GM12878 (cell line): ENCODE measurements around the gene CHMP1A. TPM values are rescaled to one million over a fixed set of nuclear protein-coding genes. Genes with fewer than 3 reads are reported as not detected.
A peak's percentile ranks its signal among the peaks of the same experiment; 100 is the strongest.

Experiments used
- ASH2L ChIP-seq: fragments of 300-600, 200-600 bp; sonication (generic); IDR thresholded peaks from 2 replicates; pipeline ENCODE4 v1.6.1; 2017; ENCODE audit warnings: low read depth, mild to moderate bottlenecking, borderline replicate concordance
- BMI1 ChIP-seq: fragments of 450-650 bp; IDR thresholded peaks from 2 replicates; pipeline ENCODE4 v1.6.1; 2016; ENCODE audit warnings: mild to moderate bottlenecking, moderate library complexity, borderline replicate concordance
- CHD1 ChIP-seq: IDR thresholded peaks from 2 replicates; pipeline ENCODE4 v1.6.1; 2012; ENCODE audit warnings: low read depth, low read length, improper control_type of control experiment
- DPF2 ChIP-seq: fragments of 450-650 bp; IDR thresholded peaks from 2 replicates; pipeline ENCODE4 v1.6.1; 2017; ENCODE audit warnings: mild to moderate bottlenecking
- EZH2 ChIP-seq: IDR thresholded peaks from 2 replicates; pipeline ENCODE4 v1.6.1; 2012; ENCODE audit warnings: low read depth, mild to moderate bottlenecking, control low read depth, inconsistent platforms, low read length, borderline replicate concordance; ENCODE audit not compliant: control insufficient read depth
- HDGF ChIP-seq: fragments of 450-650 bp; IDR thresholded peaks from 2 replicates; pipeline ENCODE4 v1.6.1; 2016; ENCODE audit warnings: antibody characterized with exemption
- IKZF1 ChIP-seq: fragments of 450-650 bp; conservative IDR thresholded peaks from 2 replicates; pipeline ENCODE4 v1.6.1; 2017; ENCODE audit warnings: antibody characterized with exemption, mild to moderate bottlenecking
- NFIC ChIP-seq: IDR thresholded peaks from 2 replicates; pipeline ENCODE4 v1.6.1; 2012; ENCODE audit warnings: low read depth, mild to moderate bottlenecking, inconsistent platforms, low read length, moderate library complexity
- NFXL1 ChIP-seq: fragments of 450-650 bp; IDR thresholded peaks from 2 replicates; pipeline ENCODE4 v1.6.1; 2017; ENCODE audit warnings: antibody characterized with exemption, mild to moderate bottlenecking, borderline replicate concordance
- NR2C1 ChIP-seq: fragments of 450-650 bp; IDR thresholded peaks from 2 replicates; pipeline ENCODE4 v1.6.1; 2017; ENCODE audit warnings: antibody characterized with exemption, mild to moderate bottlenecking, moderate library complexity
- POLR2A ChIP-seq: IDR thresholded peaks from 2 replicates; pipeline ENCODE4 v1.6.1; 2011; ENCODE audit warnings: low read depth, mild to moderate bottlenecking, low read length
- RAD51 ChIP-seq: fragments of 450-650 bp; IDR thresholded peaks from 2 replicates; pipeline ENCODE4 v1.6.1; 2016; ENCODE audit warnings: moderate library complexity, mild to moderate bottlenecking, inconsistent platforms
- SPI1 ChIP-seq: IDR thresholded peaks from 2 replicates; pipeline ENCODE4 v1.6.1; 2011; ENCODE audit warnings: low read depth, mild to moderate bottlenecking, low read length, moderate library complexity, borderline replicate concordance; ENCODE audit not compliant: insufficient read depth
- SREBF2 ChIP-seq: IDR thresholded peaks from 2 replicates; pipeline ENCODE4 v1.6.1; 2012; ENCODE audit warnings: mild to moderate bottlenecking, low read length
- SRF ChIP-seq, 2 experiments: IDR thresholded peaks; 2 replicates each; pipeline ENCODE4 v1.6.1; 2011; ENCODE audit warnings: low read depth in 2 of 2, low read length in 2 of 2, mild to moderate bottlenecking in 1 of 2, moderate library complexity in 1 of 2
- STAT1 ChIP-seq: fragments of 450-650 bp; conservative IDR thresholded peaks from 2 replicates; pipeline ENCODE4 v1.6.1; 2014; ENCODE audit warnings: antibody characterized with exemption, mild to moderate bottlenecking
- SUZ12 ChIP-seq: fragments of 200-600 bp; sonication (generic); IDR thresholded peaks from one replicate; pipeline ENCODE4 v1.6.1; 2018; ENCODE audit warnings: antibody characterized with exemption, mild to moderate bottlenecking; ENCODE audit not compliant: unreplicated experiment
- TARDBP ChIP-seq: IDR thresholded peaks from 2 replicates; pipeline ENCODE4 v1.6.1; 2016; ENCODE audit warnings: borderline replicate concordance
- TCF12 ChIP-seq: IDR thresholded peaks from 2 replicates; pipeline ENCODE4 v1.6.1; 2011; ENCODE audit warnings: low read depth, mild to moderate bottlenecking, low read length
- ZNF274 ChIP-seq: IDR thresholded peaks from one replicate; pipeline ENCODE4 v1.8.0; 2011; ENCODE audit not compliant: insufficient read length, insufficient read depth
- ZSCAN29 ChIP-seq: fragments of 450-650 bp; IDR thresholded peaks from 2 replicates; pipeline ENCODE4 v1.6.1; 2017; ENCODE audit warnings: mild to moderate bottlenecking, moderate library complexity
- polyA plus RNA-seq, 11 experiments: library from polyadenylated mRNA; depleted of rRNA in 4 of 11; unstranded in 6 of 11; stranded (reverse) in 5 of 11; fragments of >200 nt; fragmentation: Nextera tagmentation in 4 of 11; fragmentation: Illumina TruSeq in 1 of 11; extraction: Ambion mirVana in 4 of 11; extraction: Trizol in 1 of 11; gene quantifications; 1 replicate in 1 of 11; 2 replicates in 10 of 11; pipeline versions ENCODE4 v1.2.1 to v1.2.3, GENCODE V29; 2011 to 2016; ENCODE audit warnings: inconsistent platforms in 2 of 11, missing spikeins in 2 of 11, low read depth in 1 of 11
- total RNA-seq, 4 experiments: library from RNA; depleted of rRNA in 3 of 4; stranded (reverse); fragments of >200 nt in 3 of 4; fragmentation: Illumina TruSeq in 1 of 4; extraction: Trizol in 1 of 4; gene quantifications; 2 replicates each; pipeline versions ENCODE4 v1.2.1 to v1.2.3, GENCODE V29; 2013 to 2021
- TF ChIP-seq, protein P1 (sequence below): IDR thresholded peaks from 2 replicates; pipeline ENCODE4 v1.6.1; 2011; ENCODE audit warnings: low read depth, mild to moderate bottlenecking, low read length, moderate library complexity, borderline replicate concordance; ENCODE audit errors: extremely low read depth
- TF ChIP-seq, protein P2 (sequence below): fragments of 450-650 bp; IDR thresholded peaks from 2 replicates; pipeline ENCODE4 v1.6.1; 2016; ENCODE audit warnings: mild to moderate bottlenecking, moderate library complexity, borderline replicate concordance
- TF ChIP-seq, protein P3 (sequence below): fragments of 450-650 bp; formaldehyde crosslinking; IDR thresholded peaks from 2 replicates; pipeline ENCODE4 v1.5.0; 2022; ENCODE audit warnings: mild to moderate bottlenecking, missing genetic modification characterization

The CHMP1A gene
- total and polyA plus RNA-seq, 10 of the 15 experiments (the other 5 are each of a cell fraction or from before 2014, with no cell fraction given), result 1.0 to 86.7 (median 54.7) TPM

DNA sequence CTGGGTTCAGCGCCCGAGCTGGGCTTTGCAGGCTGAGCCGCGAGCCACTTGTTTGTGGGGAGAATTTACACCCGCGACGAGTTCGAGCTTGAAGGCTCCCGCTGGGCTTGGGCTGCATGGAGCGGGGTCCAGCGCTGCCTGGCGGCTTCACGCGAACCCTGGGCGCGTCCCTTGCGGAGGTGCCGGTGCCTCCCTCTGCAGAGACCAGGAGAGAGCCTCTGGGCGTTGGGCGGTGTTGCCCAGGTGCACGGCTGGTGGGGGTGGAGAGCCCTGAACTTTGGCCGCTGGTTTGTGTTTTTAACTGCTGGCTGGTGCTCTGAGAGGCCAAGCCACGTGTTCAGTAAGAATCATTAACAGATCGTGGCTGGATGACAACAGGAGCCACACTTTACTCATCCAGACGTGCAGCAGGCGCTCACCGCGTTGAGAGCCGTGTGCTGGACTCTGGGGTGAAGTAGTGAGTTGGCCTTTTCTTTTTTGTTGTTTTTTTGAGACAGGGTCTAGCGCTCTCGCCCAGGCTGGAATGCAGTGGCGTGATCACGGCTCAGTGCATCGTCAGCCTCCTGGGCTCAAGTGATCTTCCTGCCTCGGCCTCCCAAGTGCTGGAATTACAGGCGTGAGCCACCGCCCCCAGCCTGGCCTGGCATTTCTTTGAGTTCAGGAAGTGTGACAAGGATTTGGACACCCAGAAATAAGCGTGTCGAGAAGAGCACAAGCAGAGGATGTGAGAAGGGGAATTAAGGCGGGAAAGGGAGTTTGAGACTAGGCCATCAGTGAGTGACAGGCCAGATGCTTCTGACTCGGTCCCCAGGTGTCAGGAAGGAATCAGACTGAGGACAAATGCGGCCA, 29.8 kb upstream of the CHMP1A start (continued):
- TF ChIP-seq ZNF274 (no peak), NR2C1 (0 out of 2 replicates have a peak, but pooled peaks have one; percentile 46), ASH2L (no peak), NFIC (no peak), TCF12 (peak; percentile 7; the same call in 1 of the 2 replicates), HDGF (no peak), DPF2 (0 out of 2 replicates have a peak, but pooled peaks have one; percentile 50), ZSCAN29 (no peak), BMI1 (no peak), IKZF1 (peak; percentile 27; the same call in 1 of the 2 replicates), EZH2 (no peak), CHD1 (no peak), RAD51 (peak; percentile 62; the same call in 1 of the 2 replicates), POLR2A (no peak), STAT1 (no peak), SRF (IDR thresholded peaks at IDR 0.05; ENCODE audit: low read depth in 2 of 2, low read length in 2 of 2) (no peak), TARDBP (no peak), SUZ12 (no peak), NFXL1 (no peak), SPI1 (no peak), SREBF2 (no peak)
- TF ChIP-seq, protein P1, sequence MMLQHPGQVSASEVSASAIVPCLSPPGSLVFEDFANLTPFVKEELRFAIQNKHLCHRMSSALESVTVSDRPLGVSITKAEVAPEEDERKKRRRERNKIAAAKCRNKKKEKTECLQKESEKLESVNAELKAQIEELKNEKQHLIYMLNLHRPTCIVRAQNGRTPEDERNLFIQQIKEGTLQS, result no peak
- TF ChIP-seq, protein P2, sequence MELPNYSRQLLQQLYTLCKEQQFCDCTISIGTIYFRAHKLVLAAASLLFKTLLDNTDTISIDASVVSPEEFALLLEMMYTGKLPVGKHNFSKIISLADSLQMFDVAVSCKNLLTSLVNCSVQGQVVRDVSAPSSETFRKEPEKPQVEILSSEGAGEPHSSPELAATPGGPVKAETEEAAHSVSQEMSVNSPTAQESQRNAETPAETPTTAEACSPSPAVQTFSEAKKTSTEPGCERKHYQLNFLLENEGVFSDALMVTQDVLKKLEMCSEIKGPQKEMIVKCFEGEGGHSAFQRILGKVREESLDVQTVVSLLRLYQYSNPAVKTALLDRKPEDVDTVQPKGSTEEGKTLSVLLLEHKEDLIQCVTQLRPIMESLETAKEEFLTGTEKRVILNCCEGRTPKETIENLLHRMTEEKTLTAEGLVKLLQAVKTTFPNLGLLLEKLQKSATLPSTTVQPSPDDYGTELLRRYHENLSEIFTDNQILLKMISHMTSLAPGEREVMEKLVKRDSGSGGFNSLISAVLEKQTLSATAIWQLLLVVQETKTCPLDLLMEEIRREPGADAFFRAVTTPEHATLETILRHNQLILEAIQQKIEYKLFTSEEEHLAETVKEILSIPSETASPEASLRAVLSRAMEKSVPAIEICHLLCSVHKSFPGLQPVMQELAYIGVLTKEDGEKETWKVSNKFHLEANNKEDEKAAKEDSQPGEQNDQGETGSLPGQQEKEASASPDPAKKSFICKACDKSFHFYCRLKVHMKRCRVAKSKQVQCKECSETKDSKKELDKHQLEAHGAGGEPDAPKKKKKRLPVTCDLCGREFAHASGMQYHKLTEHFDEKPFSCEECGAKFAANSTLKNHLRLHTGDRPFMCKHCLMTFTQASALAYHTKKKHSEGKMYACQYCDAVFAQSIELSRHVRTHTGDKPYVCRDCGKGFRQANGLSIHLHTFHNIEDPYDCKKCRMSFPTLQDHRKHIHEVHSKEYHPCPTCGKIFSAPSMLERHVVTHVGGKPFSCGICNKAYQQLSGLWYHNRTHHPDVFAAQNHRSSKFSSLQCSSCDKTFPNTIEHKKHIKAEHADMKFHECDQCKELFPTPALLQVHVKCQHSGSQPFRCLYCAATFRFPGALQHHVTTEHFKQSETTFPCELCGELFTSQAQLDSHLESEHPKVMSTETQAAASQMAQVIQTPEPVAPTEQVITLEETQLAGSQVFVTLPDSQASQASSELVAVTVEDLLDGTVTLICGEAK, result no peak
- TF ChIP-seq, protein P3, sequence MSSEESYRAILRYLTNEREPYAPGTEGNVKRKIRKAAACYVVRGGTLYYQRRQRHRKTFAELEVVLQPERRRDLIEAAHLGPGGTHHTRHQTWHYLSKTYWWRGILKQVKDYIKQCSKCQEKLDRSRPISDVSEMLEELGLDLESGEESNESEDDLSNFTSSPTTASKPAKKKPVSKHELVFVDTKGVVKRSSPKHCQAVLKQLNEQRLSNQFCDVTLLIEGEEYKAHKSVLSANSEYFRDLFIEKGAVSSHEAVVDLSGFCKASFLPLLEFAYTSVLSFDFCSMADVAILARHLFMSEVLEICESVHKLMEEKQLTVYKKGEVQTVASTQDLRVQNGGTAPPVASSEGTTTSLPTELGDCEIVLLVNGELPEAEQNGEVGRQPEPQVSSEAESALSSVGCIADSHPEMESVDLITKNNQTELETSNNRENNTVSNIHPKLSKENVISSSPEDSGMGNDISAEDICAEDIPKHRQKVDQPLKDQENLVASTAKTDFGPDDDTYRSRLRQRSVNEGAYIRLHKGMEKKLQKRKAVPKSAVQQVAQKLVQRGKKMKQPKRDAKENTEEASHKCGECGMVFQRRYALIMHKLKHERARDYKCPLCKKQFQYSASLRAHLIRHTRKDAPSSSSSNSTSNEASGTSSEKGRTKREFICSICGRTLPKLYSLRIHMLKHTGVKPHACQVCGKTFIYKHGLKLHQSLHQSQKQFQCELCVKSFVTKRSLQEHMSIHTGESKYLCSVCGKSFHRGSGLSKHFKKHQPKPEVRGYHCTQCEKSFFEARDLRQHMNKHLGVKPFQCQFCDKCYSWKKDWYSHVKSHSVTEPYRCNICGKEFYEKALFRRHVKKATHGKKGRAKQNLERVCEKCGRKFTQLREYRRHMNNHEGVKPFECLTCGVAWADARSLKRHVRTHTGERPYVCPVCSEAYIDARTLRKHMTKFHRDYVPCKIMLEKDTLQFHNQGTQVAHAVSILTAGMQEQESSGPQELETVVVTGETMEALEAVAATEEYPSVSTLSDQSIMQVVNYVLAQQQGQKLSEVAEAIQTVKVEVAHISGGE (CRISPR knock-in tag), result no peak
